ENCODE results near the gene SLC25A1.

The SLC25A1 gene

DNA sequence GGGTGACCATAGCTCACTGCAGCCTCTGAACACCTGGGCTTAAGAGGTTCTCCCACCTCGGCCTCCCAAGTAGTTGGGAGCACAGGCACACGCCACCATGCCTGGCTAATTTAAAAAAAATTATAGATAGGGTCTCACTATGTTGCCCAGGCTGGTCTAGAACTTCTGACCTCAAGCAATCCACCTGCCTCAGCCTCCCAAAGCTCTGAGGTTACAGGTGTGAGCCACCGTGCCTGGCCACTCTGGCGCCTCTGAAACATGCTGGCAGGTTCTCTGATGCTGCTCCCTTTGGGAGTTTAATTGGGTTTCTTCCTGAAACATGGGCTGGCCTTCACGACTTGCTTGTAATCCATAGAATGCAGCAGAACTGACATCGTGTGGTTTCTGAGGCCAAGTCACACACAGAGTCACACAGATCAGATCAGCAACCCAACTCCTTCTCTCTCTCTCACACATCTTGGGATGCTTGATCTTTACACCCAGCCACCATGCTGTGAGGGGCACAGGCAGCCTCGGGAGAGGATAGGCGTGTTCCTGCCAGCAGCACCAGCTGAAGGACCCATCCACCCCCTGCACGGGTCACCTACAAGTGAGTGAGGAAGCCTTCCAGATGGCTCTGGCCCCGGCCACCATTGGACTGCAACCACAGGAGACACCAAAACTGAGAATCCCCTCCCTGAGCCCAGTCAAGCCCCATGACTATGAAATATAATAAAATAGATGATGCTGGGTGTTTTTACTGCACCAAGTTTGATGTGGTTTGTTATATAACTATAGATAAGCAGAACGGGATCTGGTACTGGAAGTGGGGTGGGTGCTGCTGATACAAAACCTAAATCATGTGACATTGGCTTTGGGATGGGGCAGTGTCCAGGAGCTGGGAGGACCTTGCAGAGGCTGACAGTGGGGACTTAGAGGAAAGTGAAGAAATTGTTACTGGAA lies 25.3 kb downstream of the SLC25A1 start:
- no peak for DNase-seq (ENCODE audit: low spot score)
- Histone ChIP-seq H3K4me3 (no peak overlapping the region), H3K27ac (no peak overlapping the region)
- TF ChIP-seq, protein P1, sequence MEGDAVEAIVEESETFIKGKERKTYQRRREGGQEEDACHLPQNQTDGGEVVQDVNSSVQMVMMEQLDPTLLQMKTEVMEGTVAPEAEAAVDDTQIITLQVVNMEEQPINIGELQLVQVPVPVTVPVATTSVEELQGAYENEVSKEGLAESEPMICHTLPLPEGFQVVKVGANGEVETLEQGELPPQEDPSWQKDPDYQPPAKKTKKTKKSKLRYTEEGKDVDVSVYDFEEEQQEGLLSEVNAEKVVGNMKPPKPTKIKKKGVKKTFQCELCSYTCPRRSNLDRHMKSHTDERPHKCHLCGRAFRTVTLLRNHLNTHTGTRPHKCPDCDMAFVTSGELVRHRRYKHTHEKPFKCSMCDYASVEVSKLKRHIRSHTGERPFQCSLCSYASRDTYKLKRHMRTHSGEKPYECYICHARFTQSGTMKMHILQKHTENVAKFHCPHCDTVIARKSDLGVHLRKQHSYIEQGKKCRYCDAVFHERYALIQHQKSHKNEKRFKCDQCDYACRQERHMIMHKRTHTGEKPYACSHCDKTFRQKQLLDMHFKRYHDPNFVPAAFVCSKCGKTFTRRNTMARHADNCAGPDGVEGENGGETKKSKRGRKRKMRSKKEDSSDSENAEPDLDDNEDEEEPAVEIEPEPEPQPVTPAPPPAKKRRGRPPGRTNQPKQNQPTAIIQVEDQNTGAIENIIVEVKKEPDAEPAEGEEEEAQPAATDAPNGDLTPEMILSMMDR (IDR thresholded peaks at IDR 0.05): no peak

DNA sequence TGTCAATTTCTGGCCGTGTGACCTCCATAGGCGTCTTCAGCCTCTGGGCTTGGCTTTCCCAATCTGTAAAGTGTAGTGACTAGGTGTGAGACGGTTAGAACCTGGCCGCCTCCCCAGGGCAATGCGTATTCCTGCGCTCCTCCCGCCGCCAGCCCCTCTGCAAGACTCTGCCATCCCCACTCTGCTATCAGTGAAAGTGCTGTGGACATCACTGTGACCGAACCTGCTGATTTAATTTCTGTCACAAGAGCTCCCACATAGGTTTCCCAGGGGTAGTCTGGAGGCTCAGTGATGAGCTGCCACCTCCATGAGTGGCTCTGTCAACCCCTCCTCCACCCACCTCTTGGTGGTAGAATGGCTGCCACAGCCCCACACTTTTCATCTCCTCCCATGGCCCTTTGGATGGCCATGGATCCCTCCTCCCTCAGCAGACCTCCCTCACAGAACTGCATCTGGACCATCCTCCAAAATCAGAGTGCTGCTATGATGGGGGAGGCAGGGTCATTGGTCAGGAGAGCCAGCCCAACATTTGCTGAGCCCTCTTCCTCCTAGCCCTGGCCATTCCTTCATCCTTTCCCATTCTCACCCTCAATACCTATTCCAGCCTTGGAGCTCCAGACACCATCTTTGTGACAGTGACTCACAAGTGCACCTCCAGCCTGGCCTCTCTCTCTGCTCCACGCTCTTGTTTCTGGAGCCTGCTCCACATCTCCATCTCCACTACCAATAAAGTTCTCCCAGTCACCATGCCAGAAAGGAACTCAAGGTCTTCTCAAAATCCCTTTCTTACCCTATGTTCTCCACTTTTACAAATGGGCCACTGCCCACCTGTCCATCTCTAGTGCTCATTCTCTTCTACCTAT lies 27.0 kb downstream of the SLC25A1 start:
- H3K4me3 ChIP-seq: no peak overlapping the region
- no peak overlapping the region for H3K27ac ChIP-seq
- DNase-seq (ENCODE audit: low spot score): no peak
- TF ChIP-seq, protein P1 (IDR thresholded peaks at IDR 0.05): no peak

DNA sequence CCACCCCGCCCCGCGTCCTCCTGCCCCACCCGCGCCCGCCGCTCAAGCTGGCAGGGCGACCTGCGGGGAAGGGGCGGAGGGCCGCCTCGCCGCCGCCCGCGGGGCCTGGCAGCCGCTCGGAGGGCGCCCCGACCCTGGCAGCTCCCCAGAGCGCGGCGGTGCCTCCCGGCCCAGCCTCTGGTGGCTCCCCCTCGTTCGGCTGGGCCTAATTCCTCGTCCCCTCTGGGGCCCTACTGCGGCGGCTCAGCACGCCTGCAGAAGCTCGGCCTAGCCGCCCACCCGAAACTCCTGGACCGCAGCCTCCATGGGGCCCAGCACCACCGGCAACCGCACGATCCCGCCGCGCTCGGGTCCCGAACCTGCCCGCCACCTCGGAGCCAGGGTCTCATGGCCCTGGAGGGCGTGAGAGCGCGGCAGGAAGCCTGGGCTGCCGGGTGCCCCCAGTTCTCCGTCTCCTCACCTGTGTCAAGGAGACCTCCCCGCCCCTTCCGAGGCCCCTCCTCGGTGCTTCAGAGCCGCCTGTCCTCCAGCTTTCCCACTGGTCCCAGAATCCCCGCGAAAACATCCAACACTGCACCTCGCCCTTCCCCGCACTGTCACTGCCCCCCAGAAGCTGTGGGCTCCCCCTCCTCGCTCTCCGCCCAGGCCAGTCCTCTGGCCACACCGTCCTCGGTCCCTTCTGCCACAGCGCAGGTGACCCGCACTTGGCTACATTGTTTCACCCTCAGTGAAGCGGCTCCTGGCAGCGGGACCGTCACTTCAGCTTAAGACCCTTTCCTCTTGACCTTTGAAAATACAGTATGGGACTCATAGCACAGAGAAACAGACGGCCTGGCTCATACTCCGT lies 27.8 kb downstream of the SLC25A1 start:
- H3K27ac ChIP-seq: no peak overlapping the region
- H3K4me3 ChIP-seq: peak overlapping the region; percentile 61
- TF ChIP-seq, protein P1 (IDR thresholded peaks at IDR 0.05): no peak
- DNase-seq (ENCODE audit: low spot score): no peak

DNA sequence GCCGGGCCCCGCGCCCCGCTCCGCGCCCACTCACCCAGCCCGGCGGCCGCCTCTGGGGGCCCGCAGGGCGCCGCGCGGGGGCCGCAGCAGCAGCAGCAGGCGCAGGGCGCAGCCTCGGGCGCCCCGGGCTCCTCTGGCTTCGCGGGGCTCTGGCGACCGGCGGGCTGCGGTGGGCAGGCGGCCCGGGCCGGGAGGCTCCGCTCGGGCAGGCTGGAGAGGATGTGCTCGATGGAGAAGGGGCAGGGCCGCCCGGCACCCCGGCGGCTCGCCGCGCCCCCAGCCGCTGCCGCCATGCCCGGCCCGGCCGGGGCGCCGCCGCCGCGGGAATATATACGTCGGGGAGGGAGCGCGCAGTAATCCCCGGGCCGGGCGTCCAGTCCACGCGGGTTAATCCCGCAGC lies 28.5 kb downstream of the SLC25A1 start, which contains the start of gene GSC2:
GSC2 (minus strand) TSS at position 302 of the 400 bp plus-strand sequence; CDS start at position 293, 9 bp downstream.
- TF ChIP-seq, protein P1 (IDR thresholded peaks at IDR 0.05): no peak
- Histone ChIP-seq H3K27ac (no peak within 1 kb of the TSS), H3K4me3 (peak within 1 kb of the TSS; percentile 61)
- no peak for DNase-seq (ENCODE audit: low spot score)

DNA sequence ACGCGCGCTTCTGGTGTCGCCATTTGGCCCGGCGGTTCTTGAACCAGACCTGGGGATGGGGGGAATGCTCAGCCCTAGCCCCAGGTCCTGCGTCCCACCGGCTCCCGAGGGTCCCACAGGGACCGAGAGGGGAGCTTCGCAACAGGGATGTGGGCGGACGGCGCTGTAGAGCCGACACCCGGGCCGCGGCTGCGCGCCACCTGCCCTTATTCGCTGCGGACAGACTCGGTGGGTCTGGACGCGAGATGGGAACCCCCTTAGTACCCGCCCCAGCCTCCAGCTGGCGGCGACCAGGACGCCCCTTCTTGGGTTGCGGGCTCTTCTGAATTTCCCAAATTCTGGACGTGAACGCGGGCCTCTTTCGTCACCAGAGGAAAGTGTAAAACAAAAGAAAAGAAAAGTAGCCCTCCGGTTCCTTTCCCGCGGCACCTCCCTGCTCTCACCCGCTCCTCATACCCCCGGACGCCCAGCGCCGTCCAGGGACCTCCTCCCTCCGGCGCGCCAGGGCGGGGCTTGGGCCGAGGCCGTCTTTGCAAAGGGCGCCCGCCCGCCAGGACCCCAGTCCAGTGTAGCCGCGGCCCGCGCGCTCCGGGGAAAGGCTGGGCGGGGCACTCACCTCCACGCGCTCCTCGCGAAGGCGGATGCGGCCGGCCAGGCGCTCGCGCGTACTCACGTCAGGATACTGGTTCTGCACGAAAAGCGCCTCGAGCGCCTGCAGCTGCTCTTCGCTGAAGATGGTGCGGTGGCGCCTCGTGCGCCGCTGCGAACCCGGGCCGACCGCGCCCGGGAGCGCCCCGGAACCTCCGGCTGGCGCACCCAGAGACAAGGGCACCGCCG lies 29.3 kb downstream of the SLC25A1 start:
- H3K27ac ChIP-seq: no peak overlapping the region
- no peak for DNase-seq (ENCODE audit: low spot score)

More for the DNA sequence above, 29.3 kb downstream of the SLC25A1 start:
- peak overlapping the region; percentile 61 for H3K4me3 ChIP-seq
- TF ChIP-seq, protein P1 (IDR thresholded peaks at IDR 0.05): no peak
